Karpas-422 (cell line): ENCODE measurements around the gene RAD51. TPM values are rescaled to one million over a fixed set of nuclear protein-coding genes. Genes with fewer than 3 reads are reported as not detected.

Experiments
- small RNA-seq: library from RNA; depleted of rRNA; stranded (forward); fragments of <200 nt; gene quantifications from one replicate; pipeline ENCODE3, GENCODE V24; 2014
- total RNA-seq: library from RNA; depleted of rRNA; stranded (reverse); fragments of >200 nt; shearing (Covaris generic); gene quantifications from 2 replicates; pipeline ENCODE4 v1.2.3, GENCODE V29; 2014; ENCODE audit warnings: low replicate concordance; rRNA removed

The RAD51 gene
- total RNA-seq, 1 experiment from 2014 or later, result 8.6 TPM

Small RNAs within 50 kb of the gene (small RNA-seq; reads per million reads assigned to genes)
- gene SUMO2P15, result not detected

Other genes starting within 250 kb of the RAD51 start
- 8.4 and 11.6 TPM in 2 replicates for gene CHST14, start 224.2 kb upstream of the RAD51 start, total RNA-seq
- gene CCDC32, start 130.1 kb upstream of the RAD51 start, total RNA-seq, result 21.8 and 25.3 TPM in 2 replicates
- gene RPUSD2, start 125.9 kb upstream of the RAD51 start, total RNA-seq, result 13.6 and 33.0 TPM in 2 replicates
- gene KNL1, start 100.9 kb upstream of the RAD51 start, total RNA-seq, result 17.4 and 25.8 TPM in 2 replicates
- 7.8 and 15.8 TPM in 2 replicates for gene RMDN3, start 60.1 kb downstream of the RAD51 start, total RNA-seq
- 173 and 503 TPM in 2 replicates for gene GCHFR, start 68.9 kb downstream of the RAD51 start, total RNA-seq
- gene C15orf62, start 74.8 kb downstream of the RAD51 start, total RNA-seq, result 2.4 and 9.8 TPM in 2 replicates
- gene ZFYVE19, start 111.9 kb downstream of the RAD51 start, total RNA-seq, result 14.5 and 47.5 TPM in 2 replicates
- 14.8 and 46.6 TPM in 2 replicates for gene DNAJC17, start 112.3 kb downstream of the RAD51 start, total RNA-seq
- not detected in 2 replicates for gene PPP1R14D, start 133.5 kb downstream of the RAD51 start, total RNA-seq
- 2.0 and 3.4 TPM in 2 replicates for gene SPINT1, start 148.9 kb downstream of the RAD51 start, total RNA-seq
- 0.69 TPM in 1 of 2 replicates, not detected in the other for gene RHOV, start 179.1 kb downstream of the RAD51 start, total RNA-seq
- 12.6 and 18.1 TPM in 2 replicates for gene VPS18, start 199.3 kb downstream of the RAD51 start, total RNA-seq
- gene DLL4, start 234.2 kb downstream of the RAD51 start, total RNA-seq, result 0.36 TPM in 1 of 2 replicates, not detected in the other